HEK293T (cell line): ENCODE measurements around the gene IVD.

Experiments
- CTCF ChIA-PET: fragments of 350-600 bp; formaldehyde crosslinking; extraction: SDS; loops from one replicate; lab custom pipeline; 2021; ENCODE audit warnings: antibody characterized with exemption, inconsistent platforms; lab: Yijun Ruan, JAX
- POLR2A ChIA-PET: fragments of 350-600 bp; formaldehyde crosslinking; extraction: SDS; loops from one replicate; lab custom pipeline; 2020; ENCODE audit warnings: antibody characterized with exemption, inconsistent platforms; lab: Yijun Ruan, JAX
- DNase-seq: peaks from one replicate; pipeline ENCODE4 v3.0.0; 2012; ENCODE audit warnings: mixed read lengths; ENCODE audit errors: extremely low spot score
- ARNT ChIP-seq: fragments of 450-650 bp; IDR thresholded peaks from 2 replicates; pipeline ENCODE4 v1.6.1; 2017; ENCODE audit warnings: mild to moderate bottlenecking
- BHLHE40 ChIP-seq: fragments of 450-650 bp; IDR thresholded peaks from 2 replicates; pipeline ENCODE4 v1.6.1; 2016; ENCODE audit warnings: mild to moderate bottlenecking, moderate library complexity, borderline replicate concordance
- CTBP1 ChIP-seq: fragments of 450-650 bp; IDR thresholded peaks from 2 replicates; pipeline ENCODE4 v1.6.1; 2016; ENCODE audit warnings: borderline replicate concordance
- ELF4 ChIP-seq: fragments of 450-650 bp; IDR thresholded peaks from 2 replicates; pipeline ENCODE4 v1.6.1; 2017; ENCODE audit warnings: antibody characterized with exemption
- FOXA1 ChIP-seq: fragments of 450-650 bp; IDR thresholded peaks from 2 replicates; pipeline ENCODE4 v1.6.1; 2016; ENCODE audit warnings: mild to moderate bottlenecking
- FOXK2 ChIP-seq: fragments of 450-650 bp; IDR thresholded peaks from 2 replicates; pipeline ENCODE4 v1.6.1; 2016; ENCODE audit warnings: mild to moderate bottlenecking
- FOXM1 ChIP-seq: fragments of 450-650 bp; IDR thresholded peaks from 2 replicates; pipeline ENCODE4 v1.6.1; 2017; ENCODE audit warnings: mild to moderate bottlenecking, borderline replicate concordance
- HDGF ChIP-seq: fragments of 450-650 bp; IDR thresholded peaks from 2 replicates; pipeline ENCODE4 v1.6.1; 2017; ENCODE audit warnings: antibody characterized with exemption, borderline replicate concordance
- L3MBTL2 ChIP-seq: fragments of 450-650 bp; conservative IDR thresholded peaks from 2 replicates; pipeline ENCODE4 v1.6.1; 2016; ENCODE audit warnings: mild to moderate bottlenecking
- LEF1 ChIP-seq: fragments of 450-650 bp; IDR thresholded peaks from 2 replicates; pipeline ENCODE4 v1.6.1; 2017; ENCODE audit warnings: mild to moderate bottlenecking, borderline replicate concordance
- NFRKB ChIP-seq: fragments of 450-650 bp; IDR thresholded peaks from 2 replicates; pipeline ENCODE4 v1.6.1; 2016; ENCODE audit warnings: mild to moderate bottlenecking, moderate library complexity
- PKNOX1 ChIP-seq: fragments of 450-650 bp; IDR thresholded peaks from 2 replicates; pipeline ENCODE4 v1.6.1; 2016
- SP1 ChIP-seq: fragments of 450-650 bp; IDR thresholded peaks from 2 replicates; pipeline ENCODE4 v1.6.1; 2017
- SUZ12 ChIP-seq: fragments of 450-650 bp; IDR thresholded peaks from 2 replicates; pipeline ENCODE4 v1.6.1; 2016; ENCODE audit warnings: mild to moderate bottlenecking
- TARDBP ChIP-seq: fragments of 450-650 bp; IDR thresholded peaks from 2 replicates; pipeline ENCODE4 v1.6.1; 2016
- ZNF384 ChIP-seq: fragments of 450-650 bp; IDR thresholded peaks from 2 replicates; pipeline ENCODE4 v1.6.1; 2016

IVD gene

GRCh38 chr15:40372981-40373380, 32.6 kb upstream of the IVD start:
- ChIA-PET POLR2A (interaction anchor here (1.4 kb wide), 1 partner anchor 10 kb away, joined by 9 read pairs; the partner anchor contains the start of gene KNSTRN), CTCF (no interaction called here)
- TF ChIP-seq SP1, result no peak
- TF ChIP-seq NFRKB, result no peak
- TF ChIP-seq TARDBP, result no peak
- no peak for TF ChIP-seq BHLHE40
- no peak for TF ChIP-seq HDGF
- TF ChIP-seq ARNT, result no peak
- TF ChIP-seq SUZ12, result no peak
- TF ChIP-seq CTBP1, result no peak
- TF ChIP-seq ZNF384, result no peak
- no peak for TF ChIP-seq PKNOX1
- no peak for TF ChIP-seq LEF1
- TF ChIP-seq L3MBTL2, result no peak
- TF ChIP-seq FOXK2, result no peak
- no peak for TF ChIP-seq FOXA1
- TF ChIP-seq FOXM1, result no peak
- TF ChIP-seq ELF4, result no peak
- DNase-seq, result no peak

GRCh38 chr15:40377606-40378005, 28.0 kb upstream of the IVD start:
- TF ChIP-seq FOXK2 (no peak), FOXA1 (no peak), NFRKB (no peak), BHLHE40 (no peak), ZNF384 (no peak), ARNT (no peak), SP1 (no peak), SUZ12 (no peak), TARDBP (no peak), FOXM1 (no peak), CTBP1 (no peak), HDGF (no peak), LEF1 (no peak), L3MBTL2 (no peak), PKNOX1 (no peak)
- DNase-seq, result no peak
- POLR2A ChIA-PET, result no interaction called here
- CTCF ChIA-PET, result no interaction called here

- POLR2A ChIA-PET, result no interaction called here
- no peak for DNase-seq
- CTCF ChIA-PET, result no interaction called here
- no peak for TF ChIP-seq FOXA1
Observed at GRCh38 chr15:40379374-40379773, 26.2 kb upstream of the IVD start.

GRCh38 chr15:40379853-40380252, 25.7 kb upstream of the IVD start:
- ChIA-PET POLR2A (no interaction called here), CTCF (no interaction called here)
- TF ChIP-seq FOXM1, result no peak
- TF ChIP-seq NFRKB, result no peak
- no peak for TF ChIP-seq FOXA1
- no peak for TF ChIP-seq FOXK2
- no peak for DNase-seq

GRCh38 chr15:40380636-40381035, 25.0 kb upstream of the IVD start:
- ChIA-PET CTCF (no interaction called here), POLR2A (no interaction called here)
- no peak for DNase-seq
- TF ChIP-seq SP1, result no peak
- TF ChIP-seq FOXM1, result no peak
- no peak for TF ChIP-seq HDGF
- TF ChIP-seq TARDBP, result no peak
- no peak for TF ChIP-seq ELF4
- TF ChIP-seq CTBP1, result no peak
- TF ChIP-seq BHLHE40, result no peak
- no peak for TF ChIP-seq NFRKB
- no peak for TF ChIP-seq ARNT
- TF ChIP-seq FOXK2, result no peak

- ChIA-PET CTCF (interaction anchor here (0.6 kb wide), 1 partner anchor 35 kb away, joined by 4 read pairs; no protein-coding TSS in a partner anchor), POLR2A (interaction anchor here (1.1 to 1.8 kb wide), 6 partner anchors 10 to 57 kb away, joined by 3 to 9 read pairs (median 5); partner anchors contain the start of genes DISP2 and IVD)
- no peak for DNase-seq
- TF ChIP-seq SUZ12 (no peak), TARDBP (no peak)
Observed at GRCh38 chr15:40381818-40382529, 23.6 kb upstream of the IVD start.

- POLR2A ChIA-PET, result interaction anchor here (1.1 to 1.8 kb wide), 6 partner anchors 11 to 58 kb away, joined by 3 to 9 read pairs (median 5); partner anchors contain the start of genes DISP2 and IVD
- DNase-seq, result peak; percentile 91
- no peak for TF ChIP-seq NFRKB
- peak; percentile 97 for TF ChIP-seq FOXM1
- CTCF ChIA-PET, result interaction anchor here (0.6 to 0.7 kb wide), 2 partner anchors 13 to 35 kb away, joined by 3 to 4 read pairs; no protein-coding TSS in a partner anchor
Observed at GRCh38 chr15:40382580-40383456, 22.8 kb upstream of the IVD start, which contains the start of gene KNSTRN. Gene KNSTRN, plus strand, starts transcription at chr15:40382721. Its CDS starts 115 bp downstream, at chr15:40382836.
